Adrenal gland (tissue), 12 donors: ENCODE results near the gene SCYL3. TPM values are rescaled to one million over a fixed set of nuclear protein-coding genes. Genes with fewer than 3 reads are reported as not detected.

Source experiments
- DNase-seq, 7 donors: peaks; one replicate each; pipeline ENCODE4 v3.0.0-alpha.2; 2019 to 2020
- H3K27ac ChIP-seq, 5 donors: fragments of 200-600 bp; sonication (generic) in 4 of 5; 1 replicate in 3 of 5; 2 replicates in 2 of 5; pipeline versions ENCODE4 v1.5.1 to v1.8.0; 2016 to 2020; ENCODE audit warnings: mild to moderate bottlenecking in 1 of 5
- H3K27me3 ChIP-seq: fragments of 200-600 bp; 2 replicates; pipeline ENCODE4 v1.8.0; 2021
- H3K36me3 ChIP-seq, 2 donors: fragments of 200-600 bp; replicated peaks in 1 of 2; 1 replicate in 1 of 2; 2 replicates in 1 of 2; pipeline versions ENCODE4 v1.5.1 to v1.8.0; 2018 to 2022
- H3K4me1 ChIP-seq, 2 donors: fragments of 200-600 bp; replicated peaks in 1 of 2; 1 replicate in 1 of 2; 2 replicates in 1 of 2; pipeline versions ENCODE4 v1.5.1 to v1.8.0; 2018 to 2021
- H3K4me3 ChIP-seq, 4 donors: fragments of 200-600 bp; sonication (generic) in 3 of 4; one replicate each; pipeline ENCODE4 v1.5.1; 2016 to 2018
- H3K9me3 ChIP-seq, 3 donors: fragments of 200-600 bp; sonication (generic) in 1 of 3; replicated peaks in 1 of 3; 1 replicate in 2 of 3; 2 replicates in 1 of 3; pipeline versions ENCODE4 v1.5.1 to v1.8.0; 2016 to 2021
- POLR2A ChIP-seq, 2 donors: fragments of 450-650 bp; IDR thresholded peaks; one replicate each; pipeline ENCODE4 v1.6.1; 2017; ENCODE audit warnings: antibody characterized with exemption in 2 of 2, mild to moderate bottlenecking in 2 of 2, moderate library complexity in 1 of 2
- WGBS, 4 donors: extraction: QIAGEN DNeasy Blood & Tissue Kit in 2 of 4; methylation state at CpG; one replicate each; pipeline versions ENCODE4 v1.1.5 to v1.1.7; 2013 to 2017; 5-methylcytosine and 5-hydroxymethylcytosine counted together
- intact Hi-C, 2 donors: fragments of 100-400 bp; cut with DNase I; formaldehyde crosslinking; loops; one replicate each; pipeline versions ENCODE4 v1.14.1 to v1.15.0; 2022 to 2023
- polyA plus RNA-seq, 3 donors: library from polyadenylated mRNA; stranded (reverse); fragments of 200-250 nt in 2 of 3; fragments of 350-450 nt in 1 of 3; fragmentation: Illumina TruSeq in 1 of 3; extraction: RNeasy Lipid Tissue Mini Kit (QIAGEN cat#74804) in 1 of 3; gene quantifications; one replicate each; pipeline ENCODE4 v1.2.3, GENCODE V29; 2013 to 2014
- total RNA-seq, 9 donors: library from RNA; depleted of rRNA in 4 of 9; stranded (reverse); fragments of >200 nt in 4 of 9; fragments of 120-200 nt in 1 of 9; fragmentation: NEBNext Ultra II Directional in 1 of 9; extraction: Animal tissue kit (Norgen Biotek cat#: 25700) in 1 of 9; gene quantifications; one replicate each; pipeline versions ENCODE4 v1.1.0 to v1.2.4, GENCODE V29; 2013 to 2023
- TF ChIP-seq, protein P1 (sequence below), 6 experiments: fragments of 450-650 bp in 4 of 6; fragments of 200-600 bp in 2 of 6; sonication (generic) in 1 of 6; IDR thresholded peaks; 1 replicate in 5 of 6; 2 replicates in 1 of 6; pipeline versions ENCODE4 v1.5.1 to v1.8.0; 2016 to 2021; ENCODE audit warnings: antibody characterized with exemption in 6 of 6, mild to moderate bottlenecking in 2 of 6, moderate library complexity in 1 of 6
- donor health status: healthy with polysubstance abuse.
- donor health status: Bipolar disorder and iron deficiency.
- donor health status: DM: yes; HTN: yes; CAD: no.
- donor health status: DM: no; HTN: no; CAD: no.
- donor health status: DM: no; HTN: no; CAD: no.
- donor health status: DM: yes; HTN: yes; CAD: no.

Gene SCYL3
- total and polyA plus RNA-seq, 12 donors: 3.4 to 15.0 (median 10.1) TPM

- 89 to 100% (median 95%) methylated on average over 1 of the region's 1 CpG for WGBS, 4 donors
- H3K27ac ChIP-seq: no peak overlapping the region
- H3K27me3 ChIP-seq: no peaks in the 10 kb centered on the region
- no peaks in the 10 kb centered on the region for H3K4me1 ChIP-seq
- DNase-seq: no peak
- no peak for TF ChIP-seq POLR2A (IDR thresholded peaks at IDR 0.05)
- TF ChIP-seq, protein P1, sequence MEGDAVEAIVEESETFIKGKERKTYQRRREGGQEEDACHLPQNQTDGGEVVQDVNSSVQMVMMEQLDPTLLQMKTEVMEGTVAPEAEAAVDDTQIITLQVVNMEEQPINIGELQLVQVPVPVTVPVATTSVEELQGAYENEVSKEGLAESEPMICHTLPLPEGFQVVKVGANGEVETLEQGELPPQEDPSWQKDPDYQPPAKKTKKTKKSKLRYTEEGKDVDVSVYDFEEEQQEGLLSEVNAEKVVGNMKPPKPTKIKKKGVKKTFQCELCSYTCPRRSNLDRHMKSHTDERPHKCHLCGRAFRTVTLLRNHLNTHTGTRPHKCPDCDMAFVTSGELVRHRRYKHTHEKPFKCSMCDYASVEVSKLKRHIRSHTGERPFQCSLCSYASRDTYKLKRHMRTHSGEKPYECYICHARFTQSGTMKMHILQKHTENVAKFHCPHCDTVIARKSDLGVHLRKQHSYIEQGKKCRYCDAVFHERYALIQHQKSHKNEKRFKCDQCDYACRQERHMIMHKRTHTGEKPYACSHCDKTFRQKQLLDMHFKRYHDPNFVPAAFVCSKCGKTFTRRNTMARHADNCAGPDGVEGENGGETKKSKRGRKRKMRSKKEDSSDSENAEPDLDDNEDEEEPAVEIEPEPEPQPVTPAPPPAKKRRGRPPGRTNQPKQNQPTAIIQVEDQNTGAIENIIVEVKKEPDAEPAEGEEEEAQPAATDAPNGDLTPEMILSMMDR (IDR thresholded peaks at IDR 0.05): no peak
- intact Hi-C loops: no loop called here
- no peak overlapping the region for H3K4me3 ChIP-seq
- H3K36me3 ChIP-seq: peaks cover 0 to 48% of the 10 kb centered on the region in 2 donors
- H3K9me3 ChIP-seq: no peaks in the 10 kb centered on the region
Observed at GRCh38 chr1:169860187-169860586, 33.5 kb downstream of the SCYL3 start.

DNA sequence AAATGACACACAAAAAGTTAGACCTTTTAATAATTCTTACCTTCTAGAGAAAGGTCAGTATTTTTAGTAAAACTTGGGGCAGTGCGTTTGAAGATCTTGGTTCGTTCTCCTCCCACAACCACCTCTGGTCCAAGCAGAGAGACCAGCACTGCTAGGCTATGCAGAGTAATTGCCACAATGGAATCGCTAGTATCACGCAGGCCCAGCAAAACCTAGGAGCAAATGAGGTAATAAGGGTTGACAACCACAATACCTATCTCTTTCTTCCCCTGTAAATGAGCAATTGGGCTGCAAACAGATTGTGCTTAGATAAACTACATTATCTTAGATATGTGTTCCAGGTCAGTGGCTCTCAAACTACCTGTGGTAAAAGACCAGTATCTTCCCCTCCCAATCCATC is 34.7 kb downstream of the SCYL3 start:
- TF ChIP-seq, protein P1 (IDR thresholded peaks at IDR 0.05): no peak
- TF ChIP-seq POLR2A (IDR thresholded peaks at IDR 0.05): no peak
- 91 to 97% (median 93%) methylated on average over 4 of the region's 4 CpGs for WGBS, 4 donors
- DNase-seq: no peak
- no peaks in the 10 kb centered on the region for H3K27me3 ChIP-seq
- no peaks in the 10 kb centered on the region for H3K9me3 ChIP-seq
- intact Hi-C loops: no loop called here
- no peaks in the 10 kb centered on the region for H3K4me1 ChIP-seq
- H3K4me3 ChIP-seq: no peak overlapping the region
- H3K27ac ChIP-seq: no peak overlapping the region
- H3K36me3 ChIP-seq: peaks cover 0 to 50% of the 10 kb centered on the region in 2 donors

DNA sequence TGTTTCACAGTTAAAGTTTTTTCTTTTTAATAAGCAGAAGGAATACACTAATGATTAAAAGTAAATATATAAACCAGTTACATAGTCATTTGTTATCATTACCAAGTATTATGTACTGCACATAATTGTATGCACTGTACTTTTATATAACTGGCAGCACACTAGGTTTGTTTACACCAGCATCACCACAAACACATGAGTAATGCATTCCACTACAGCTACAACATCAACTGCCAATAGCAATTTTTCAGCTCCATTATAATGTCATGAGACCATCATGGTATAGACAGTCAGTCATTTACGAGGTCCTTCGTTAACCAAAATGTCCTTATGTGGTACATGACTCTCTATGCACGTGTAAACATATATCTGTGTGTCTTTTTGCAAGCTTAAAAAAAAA is 35.2 kb downstream of the SCYL3 start:
- peaks cover 0 to 52% of the 10 kb centered on the region in 2 donors for H3K36me3 ChIP-seq
- DNase-seq: no peak
- H3K4me1 ChIP-seq: no peaks in the 10 kb centered on the region
- TF ChIP-seq, protein P1 (IDR thresholded peaks at IDR 0.05): no peak
- TF ChIP-seq POLR2A (IDR thresholded peaks at IDR 0.05): no peak
- no peaks in the 10 kb centered on the region for H3K27me3 ChIP-seq
- intact Hi-C loops: no loop called here
- no peaks in the 10 kb centered on the region for H3K9me3 ChIP-seq
- H3K27ac ChIP-seq: no peak overlapping the region
- 92 to 98% (median 96%) methylated on average over 3 of the region's 3 CpGs for whole genome bisulfite sequencing, 4 donors
- H3K4me3 ChIP-seq: no peak overlapping the region

GRCh38 chr1:169853341-169853740 is 40.4 kb downstream of the SCYL3 start:
- WGBS, 4 donors: 88 to 100% (median 93%) methylated on average over 1 of the region's 1 CpG
- Histone ChIP-seq H3K27ac (no peak overlapping the region), H3K9me3 (no peaks in the 10 kb centered on the region), H3K36me3 (peaks cover 0 to 44% of the 10 kb centered on the region in 2 donors), H3K4me3 (no peak overlapping the region), H3K4me1 (no peaks in the 10 kb centered on the region), H3K27me3 (no peaks in the 10 kb centered on the region)
- DNase-seq: no peak
- TF ChIP-seq, protein P1 (IDR thresholded peaks at IDR 0.05): no peak
- no peak for TF ChIP-seq POLR2A (IDR thresholded peaks at IDR 0.05)
- intact Hi-C loops: no loop called here
